SK-N-SH treated with all-trans-retinoic acid at 6 μM for 48 hours (cell line): ENCODE data around the gene CD274.

ENCODE experiments used
- ARNTL ChIP-seq: fragments of 450-650 bp; formaldehyde crosslinking; IDR thresholded peaks from 2 replicates; pipeline ENCODE4 v1.5.0; 2020; ENCODE audit warnings: low read depth, mild to moderate bottlenecking, moderate library complexity, borderline replicate concordance
- CSDC2 ChIP-seq: fragments of 250-450 bp; sonication (Bioruptor Pico); IDR thresholded peaks from 2 replicates; pipeline ENCODE4 v1.5.0; 2020; ENCODE audit warnings: mild to moderate bottlenecking, moderate library complexity
- CSRNP3 ChIP-seq: fragments of 250-450 bp; sonication (Bioruptor Pico); IDR thresholded peaks from 2 replicates; pipeline ENCODE4 v1.5.1; 2021; ENCODE audit warnings: mild to moderate bottlenecking, moderate library complexity
- ESRRG ChIP-seq: fragments of 250-450 bp; sonication (Bioruptor Pico); IDR thresholded peaks from 2 replicates; pipeline ENCODE4 v1.6.1; 2021; ENCODE audit warnings: mild to moderate bottlenecking
- GLIS3 ChIP-seq: fragments of 250-450 bp; sonication (Bioruptor Pico); IDR thresholded peaks from 2 replicates; pipeline ENCODE4 v1.5.0; 2020; ENCODE audit warnings: mild to moderate bottlenecking, moderate library complexity
- TSHZ2 ChIP-seq: fragments of 250-450 bp; sonication (Bioruptor Pico); IDR thresholded peaks from 2 replicates; pipeline ENCODE4 v1.5.0; 2020; ENCODE audit warnings: mild to moderate bottlenecking, moderate library complexity
- ZC3H10 ChIP-seq: fragments of 250-450 bp; sonication (Bioruptor Pico); IDR thresholded peaks from 2 replicates; pipeline ENCODE4 v1.5.1; 2021; ENCODE audit warnings: mild to moderate bottlenecking, moderate library complexity
- ZFP30 ChIP-seq: fragments of 450-650 bp; formaldehyde crosslinking; IDR thresholded peaks from 2 replicates; pipeline ENCODE4 v1.5.0; 2022; ENCODE audit warnings: mild to moderate bottlenecking, moderate library complexity
- ZNF8 ChIP-seq: fragments of 450-650 bp; formaldehyde crosslinking; IDR thresholded peaks from 2 replicates; pipeline ENCODE4 v1.5.0; 2020; ENCODE audit warnings: mild to moderate bottlenecking, moderate library complexity
- TF ChIP-seq, protein P1 (sequence below): fragments of 250-450 bp; sonication (Bioruptor Pico); IDR thresholded peaks from 2 replicates; pipeline ENCODE4 v1.8.0; 2021; ENCODE audit warnings: low read depth, mild to moderate bottlenecking, moderate library complexity, borderline replicate concordance
- TF ChIP-seq, protein P2 (sequence below): fragments of 250-450 bp; sonication (Bioruptor Pico); IDR thresholded peaks from 2 replicates; pipeline ENCODE4 v1.5.1; 2020; ENCODE audit warnings: low read depth, mild to moderate bottlenecking, moderate library complexity
- TF ChIP-seq, protein P3 (sequence below): fragments of 250-450 bp; sonication (Bioruptor Pico); IDR thresholded peaks from 2 replicates; pipeline ENCODE4 v1.8.0; 2020; ENCODE audit warnings: mild to moderate bottlenecking, moderate library complexity, borderline replicate concordance

GRCh38 chr9:5479994-5480694 lies 29.8 kb downstream of the CD274 start:
- TF ChIP-seq, protein P1, sequence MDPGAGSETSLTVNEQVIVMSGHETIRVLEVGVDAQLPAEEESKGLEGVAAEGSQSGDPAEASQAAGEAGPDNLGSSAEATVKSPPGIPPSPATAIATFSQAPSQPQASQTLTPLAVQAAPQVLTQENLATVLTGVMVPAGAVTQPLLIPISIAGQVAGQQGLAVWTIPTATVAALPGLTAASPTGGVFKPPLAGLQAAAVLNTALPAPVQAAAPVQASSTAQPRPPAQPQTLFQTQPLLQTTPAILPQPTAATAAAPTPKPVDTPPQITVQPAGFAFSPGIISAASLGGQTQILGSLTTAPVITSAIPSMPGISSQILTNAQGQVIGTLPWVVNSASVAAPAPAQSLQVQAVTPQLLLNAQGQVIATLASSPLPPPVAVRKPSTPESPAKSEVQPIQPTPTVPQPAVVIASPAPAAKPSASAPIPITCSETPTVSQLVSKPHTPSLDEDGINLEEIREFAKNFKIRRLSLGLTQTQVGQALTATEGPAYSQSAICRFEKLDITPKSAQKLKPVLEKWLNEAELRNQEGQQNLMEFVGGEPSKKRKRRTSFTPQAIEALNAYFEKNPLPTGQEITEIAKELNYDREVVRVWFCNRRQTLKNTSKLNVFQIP (CRISPR knock-in tag), result no peak
- TF ChIP-seq ZNF8 (CRISPR knock-in tag) (no peak), ZFP30 (CRISPR knock-in tag) (no peak), ARNTL (CRISPR knock-in tag) (no peak), GLIS3 (CRISPR knock-in tag) (no peak), CSRNP3 (no peak), ESRRG (no peak), ZC3H10 (CRISPR knock-in tag) (no peak), CSDC2 (CRISPR knock-in tag) (no peak), TSHZ2 (CRISPR knock-in tag) (no peak)
- TF ChIP-seq, protein P2, sequence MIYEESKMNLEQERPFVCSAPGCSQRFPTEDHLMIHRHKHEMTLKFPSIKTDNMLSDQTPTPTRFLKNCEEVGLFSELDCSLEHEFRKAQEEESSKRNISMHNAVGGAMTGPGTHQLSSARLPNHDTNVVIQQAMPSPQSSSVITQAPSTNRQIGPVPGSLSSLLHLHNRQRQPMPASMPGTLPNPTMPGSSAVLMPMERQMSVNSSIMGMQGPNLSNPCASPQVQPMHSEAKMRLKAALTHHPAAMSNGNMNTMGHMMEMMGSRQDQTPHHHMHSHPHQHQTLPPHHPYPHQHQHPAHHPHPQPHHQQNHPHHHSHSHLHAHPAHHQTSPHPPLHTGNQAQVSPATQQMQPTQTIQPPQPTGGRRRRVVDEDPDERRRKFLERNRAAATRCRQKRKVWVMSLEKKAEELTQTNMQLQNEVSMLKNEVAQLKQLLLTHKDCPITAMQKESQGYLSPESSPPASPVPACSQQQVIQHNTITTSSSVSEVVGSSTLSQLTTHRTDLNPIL (CRISPR knock-in tag), result no peak
- TF ChIP-seq, protein P3, sequence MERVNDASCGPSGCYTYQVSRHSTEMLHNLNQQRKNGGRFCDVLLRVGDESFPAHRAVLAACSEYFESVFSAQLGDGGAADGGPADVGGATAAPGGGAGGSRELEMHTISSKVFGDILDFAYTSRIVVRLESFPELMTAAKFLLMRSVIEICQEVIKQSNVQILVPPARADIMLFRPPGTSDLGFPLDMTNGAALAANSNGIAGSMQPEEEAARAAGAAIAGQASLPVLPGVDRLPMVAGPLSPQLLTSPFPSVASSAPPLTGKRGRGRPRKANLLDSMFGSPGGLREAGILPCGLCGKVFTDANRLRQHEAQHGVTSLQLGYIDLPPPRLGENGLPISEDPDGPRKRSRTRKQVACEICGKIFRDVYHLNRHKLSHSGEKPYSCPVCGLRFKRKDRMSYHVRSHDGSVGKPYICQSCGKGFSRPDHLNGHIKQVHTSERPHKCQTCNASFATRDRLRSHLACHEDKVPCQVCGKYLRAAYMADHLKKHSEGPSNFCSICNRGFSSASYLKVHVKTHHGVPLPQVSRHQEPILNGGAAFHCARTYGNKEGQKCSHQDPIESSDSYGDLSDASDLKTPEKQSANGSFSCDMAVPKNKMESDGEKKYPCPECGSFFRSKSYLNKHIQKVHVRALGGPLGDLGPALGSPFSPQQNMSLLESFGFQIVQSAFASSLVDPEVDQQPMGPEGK (CRISPR knock-in tag), result no peak
